Peyer's patch (tissue), 4 donors: ENCODE results near the gene PRSS36. TPM values are rescaled to one million over a fixed set of nuclear protein-coding genes. Genes with fewer than 3 reads are reported as not detected.

Source experiments
- DNase-seq, 3 donors: peaks; one replicate each; pipeline ENCODE4 v3.0.0-alpha.2; 2017 to 2019
- H3K27ac ChIP-seq, 4 donors: fragments of 200-600 bp; sonication (generic); one replicate each; pipeline ENCODE4 v1.5.1; 2016 to 2019
- H3K27me3 ChIP-seq, 2 donors: fragments of 200-600 bp; sonication (generic); one replicate each; pipeline ENCODE4 v1.5.1; 2019
- H3K36me3 ChIP-seq, 3 donors: fragments of 200-600 bp; sonication (generic); one replicate each; pipeline ENCODE4 v1.5.1; 2016 to 2019
- H3K4me1 ChIP-seq, 4 donors: fragments of 200-600 bp; sonication (generic); one replicate each; pipeline ENCODE4 v1.5.1; 2016 to 2019
- H3K4me3 ChIP-seq, 4 donors: fragments of 200-600 bp; sonication (generic); 1 replicate in 3 of 4; 2 replicates in 1 of 4; pipeline ENCODE4 v1.5.1; 2016 to 2019; ENCODE audit warnings: mild to moderate bottlenecking in 1 of 4
- H3K9me3 ChIP-seq, 4 donors: fragments of 200-600 bp; sonication (generic); one replicate each; pipeline ENCODE4 v1.5.1; 2016 to 2019; ENCODE audit warnings: mild to moderate bottlenecking in 1 of 4
- CTCF ChIP-seq, 6 experiments: fragments of 450-650 bp in 4 of 6; fragments of 200-600 bp in 2 of 6; sonication (generic) in 1 of 6; IDR thresholded peaks; one replicate each; pipeline ENCODE4 v1.5.1; 2017 to 2019; ENCODE audit warnings: antibody characterized with exemption in 6 of 6, mild to moderate bottlenecking in 3 of 6, moderate library complexity in 1 of 6
- POLR2A ChIP-seq, 2 donors: fragments of 450-650 bp; IDR thresholded peaks; one replicate each; pipeline ENCODE4 v1.5.1; 2017; ENCODE audit warnings: antibody characterized with exemption in 2 of 2, mild to moderate bottlenecking in 2 of 2, moderate library complexity in 2 of 2
- total RNA-seq, 4 donors: library from RNA; depleted of rRNA; stranded (reverse); fragments of >200 nt; gene quantifications; one replicate each; pipeline ENCODE4 v1.1.0, GENCODE V29; 2016

PRSS36 gene
- total RNA-seq, 4 donors from 2014 or later = 26.1 to 31.3 (median 28.2) TPM; not detected in 1

GRCh38 chr16:31136287-31136662 lies 13.6 kb downstream of the PRSS36 start:
- TF ChIP-seq CTCF (IDR thresholded peaks at IDR 0.05) = no peak
- TF ChIP-seq POLR2A (IDR thresholded peaks at IDR 0.05) = no peak
- H3K27ac ChIP-seq = peak overlapping the region in 1 of 4 donors; percentile 93
- no peaks in the 10 kb centered on the region for H3K27me3 ChIP-seq
- H3K4me1 ChIP-seq = peaks cover 0 to 48% (median 2%) of the 10 kb centered on the region in 4 donors
- no peak overlapping the region for H3K4me3 ChIP-seq
- no peak for DNase-seq
- no peaks in the 10 kb centered on the region for H3K9me3 ChIP-seq
- H3K36me3 ChIP-seq = peaks cover 0 to 26% (median 0%) of the 10 kb centered on the region in 3 donors

GRCh38 chr16:31135535-31136286 lies 14.2 kb downstream of the PRSS36 start, which contains the start of gene PRSS8:
TSS of gene PRSS8 (minus strand) at chr16:31135727. CDS start at chr16:31135498, 229 bp downstream.
- DNase-seq = peak in 2 of 3 donors; percentile 93 to 96
- no peaks in the 10 kb centered on the region for H3K9me3 ChIP-seq
- H3K4me1 ChIP-seq = peaks cover 0 to 48% (median 3%) of the 10 kb centered on the region in 4 donors
- TF ChIP-seq CTCF (IDR thresholded peaks at IDR 0.05) (no peak), POLR2A (IDR thresholded peaks at IDR 0.05) (peak; percentile 98 to 99)
- no peaks in the 10 kb centered on the region for H3K27me3 ChIP-seq
- H3K27ac ChIP-seq = peak within 1 kb of the TSS in 3 of 4 donors; percentile 89 to 96 (median 93)
- H3K4me3 ChIP-seq = peak within 1 kb of the TSS in 3 of 4 donors; percentile 42 to 84 (median 68)
- peaks cover 0 to 32% (median 0%) of the 10 kb centered on the region in 3 donors for H3K36me3 ChIP-seq

GRCh38 chr16:31134625-31135534 lies 15.0 kb downstream of the PRSS36 start:
- TF ChIP-seq CTCF (IDR thresholded peaks at IDR 0.05) = peak in 3 of 6 experiments; percentile 55 to 69 (median 67)
- TF ChIP-seq POLR2A (IDR thresholded peaks at IDR 0.05) = peak; percentile 78 to 91
- peak overlapping the region in 3 of 4 donors; percentile 42 to 84 (median 68) for H3K4me3 ChIP-seq
- H3K36me3 ChIP-seq = peaks cover 0 to 40% (median 0%) of the 10 kb centered on the region in 3 donors
- no peaks in the 10 kb centered on the region for H3K9me3 ChIP-seq
- H3K27ac ChIP-seq = peak overlapping the region in 3 of 4 donors; percentile 89 to 96 (median 93)
- H3K4me1 ChIP-seq = peaks cover 0 to 50% (median 10%) of the 10 kb centered on the region in 4 donors
- peak in 2 of 3 donors; percentile 77 to 81 for DNase-seq
- no peaks in the 10 kb centered on the region for H3K27me3 ChIP-seq

- DNase-seq = no peak
- H3K4me1 ChIP-seq = peaks cover 0 to 58% (median 14%) of the 10 kb centered on the region in 4 donors
- H3K36me3 ChIP-seq = peaks cover 0 to 40% (median 0%) of the 10 kb centered on the region in 3 donors
- peak overlapping the region in 3 of 4 donors; percentile 89 to 96 (median 93) for H3K27ac ChIP-seq
- H3K4me3 ChIP-seq = peak overlapping the region in 3 of 4 donors; percentile 42 to 84 (median 68)
- no peaks in the 10 kb centered on the region for H3K9me3 ChIP-seq
- no peaks in the 10 kb centered on the region for H3K27me3 ChIP-seq
- TF ChIP-seq POLR2A (IDR thresholded peaks at IDR 0.05) (no peak), CTCF (IDR thresholded peaks at IDR 0.05) (no peak)
These were observed 15.7 kb downstream of the PRSS36 start for GRCh38 chr16:31134091-31134571.

- H3K9me3 ChIP-seq = no peaks in the 10 kb centered on the region
- peak overlapping the region in 3 of 4 donors; percentile 89 to 96 (median 93) for H3K27ac ChIP-seq
- H3K4me3 ChIP-seq = peak overlapping the region in 3 of 4 donors; percentile 42 to 84 (median 68)
- H3K36me3 ChIP-seq = peaks cover 0 to 40% (median 0%) of the 10 kb centered on the region in 3 donors
- peaks cover 0 to 64% (median 15%) of the 10 kb centered on the region in 4 donors for H3K4me1 ChIP-seq
- no peak for TF ChIP-seq CTCF (IDR thresholded peaks at IDR 0.05)
- H3K27me3 ChIP-seq = no peaks in the 10 kb centered on the region
- no peak for DNase-seq
These were observed 16.8 kb downstream of the PRSS36 start for GRCh38 chr16:31133046-31133501.
